ENCODE measurements around the gene NAMPT.

DNA sequence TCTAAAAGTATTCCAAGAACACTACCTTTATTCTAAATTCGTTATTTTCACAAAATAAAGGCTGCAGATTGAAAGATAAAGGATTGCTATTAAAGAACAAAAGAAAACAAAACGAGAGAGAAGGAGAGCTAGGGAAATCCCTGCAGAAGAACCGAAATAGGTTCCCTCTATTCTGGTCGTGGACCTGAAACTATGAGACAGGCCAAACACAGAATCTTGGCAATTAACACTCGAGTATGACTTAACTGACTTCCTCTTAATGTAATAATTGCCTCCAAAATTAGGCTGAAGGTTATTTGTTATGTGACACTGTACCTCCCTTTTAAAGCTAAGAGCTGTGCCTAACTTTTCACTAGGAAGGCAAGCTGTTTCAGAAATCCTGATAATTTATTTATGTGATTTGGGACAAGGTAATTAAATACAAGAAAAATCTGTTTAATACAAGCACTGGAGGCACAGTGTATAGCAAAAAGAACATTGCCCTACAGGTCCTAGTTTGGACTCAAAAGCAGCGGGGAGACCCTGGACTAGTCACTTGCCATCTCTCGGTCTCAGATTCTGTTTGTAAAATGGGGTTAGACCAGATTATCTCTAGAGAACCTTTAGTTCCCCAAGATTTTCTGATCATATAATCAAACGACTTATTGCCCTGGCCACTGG, 11.6 kb downstream of the NAMPT start:
- no peak for TF ChIP-seq CTCF (IDR thresholded peaks at IDR 0.05; ENCODE audit: low read length)
- TF ChIP-seq EZH2 (IDR thresholded peaks at IDR 0.05; ENCODE audit: borderline replicate concordance, low read length): no peak
